Prostate gland (tissue), 2 donors: ENCODE results near the gene HOXC5. TPM values are rescaled to one million over a fixed set of nuclear protein-coding genes. Genes with fewer than 3 reads are reported as not detected.

Experiments used
- DNase-seq: peaks from one replicate; pipeline ENCODE4 v3.0.0-alpha.2; 2019; ENCODE audit warnings: low spot score
- H3K27ac ChIP-seq, 2 donors: fragments of 200-600 bp; sonication (generic); 2 replicates each; pipeline ENCODE4 v1.5.1; 2017 to 2019
- H3K27me3 ChIP-seq: fragments of 200-600 bp; sonication (generic); replicated peaks from 2 replicates; pipeline ENCODE4 v1.5.1; 2019; ENCODE audit not compliant: insufficient read depth
- H3K36me3 ChIP-seq, 2 donors: fragments of 200-600 bp; sonication (generic); 1 replicate in 1 of 2; 2 replicates in 1 of 2; pipeline versions ENCODE4 v1.5.1 to v1.8.1; 2017 to 2019
- H3K4me1 ChIP-seq: fragments of 200-600 bp; sonication (generic); replicated peaks from 2 replicates; pipeline ENCODE4 v1.5.1; 2019
- H3K4me3 ChIP-seq, 2 donors: fragments of 200-600 bp; sonication (generic); 2 replicates each; pipeline ENCODE4 v1.5.1; 2017 to 2019
- H3K9me3 ChIP-seq: fragments of 200-600 bp; sonication (generic); 2 replicates; pipeline ENCODE4 v1.5.1; 2017
- POLR2A ChIP-seq: fragments of 450-650 bp; IDR thresholded peaks from one replicate; pipeline ENCODE4 v1.6.1; 2016; ENCODE audit warnings: antibody characterized with exemption, mild to moderate bottlenecking
- POLR2AphosphoS5 ChIP-seq: sonication (generic); formaldehyde crosslinking; IDR thresholded peaks from one replicate; pipeline ENCODE4 v1.6.1; 2017; ENCODE audit warnings: antibody characterized with exemption
- WGBS: methylation state at CpG from one replicate; pipeline ENCODE4 v1.1.5; 2018; 5-methylcytosine and 5-hydroxymethylcytosine counted together
- intact Hi-C: fragments of 100-400 bp; cut with DNase I; formaldehyde crosslinking; loops from one replicate; pipeline ENCODE4 v1.14.2; 2022
- total RNA-seq, 2 donors: library from RNA; depleted of rRNA; stranded (reverse); fragments of >200 nt; gene quantifications; one replicate each; pipeline ENCODE4 v1.1.0, GENCODE V29; 2016
- TF ChIP-seq, protein P1 (sequence below), 4 experiments: fragments of 200-600 bp in 2 of 4; fragments of 450-650 bp in 2 of 4; sonication (generic) in 2 of 4; IDR thresholded peaks; 1 replicate in 3 of 4; 2 replicates in 1 of 4; pipeline ENCODE4 v1.5.1; 2016 to 2019; ENCODE audit warnings: antibody characterized with exemption in 4 of 4, mild to moderate bottlenecking in 2 of 4, moderate library complexity in 2 of 4

HOXC5 gene
- total RNA-seq, 2 donors from 2014 or later: 2.8 TPM; not detected in 1

DNA sequence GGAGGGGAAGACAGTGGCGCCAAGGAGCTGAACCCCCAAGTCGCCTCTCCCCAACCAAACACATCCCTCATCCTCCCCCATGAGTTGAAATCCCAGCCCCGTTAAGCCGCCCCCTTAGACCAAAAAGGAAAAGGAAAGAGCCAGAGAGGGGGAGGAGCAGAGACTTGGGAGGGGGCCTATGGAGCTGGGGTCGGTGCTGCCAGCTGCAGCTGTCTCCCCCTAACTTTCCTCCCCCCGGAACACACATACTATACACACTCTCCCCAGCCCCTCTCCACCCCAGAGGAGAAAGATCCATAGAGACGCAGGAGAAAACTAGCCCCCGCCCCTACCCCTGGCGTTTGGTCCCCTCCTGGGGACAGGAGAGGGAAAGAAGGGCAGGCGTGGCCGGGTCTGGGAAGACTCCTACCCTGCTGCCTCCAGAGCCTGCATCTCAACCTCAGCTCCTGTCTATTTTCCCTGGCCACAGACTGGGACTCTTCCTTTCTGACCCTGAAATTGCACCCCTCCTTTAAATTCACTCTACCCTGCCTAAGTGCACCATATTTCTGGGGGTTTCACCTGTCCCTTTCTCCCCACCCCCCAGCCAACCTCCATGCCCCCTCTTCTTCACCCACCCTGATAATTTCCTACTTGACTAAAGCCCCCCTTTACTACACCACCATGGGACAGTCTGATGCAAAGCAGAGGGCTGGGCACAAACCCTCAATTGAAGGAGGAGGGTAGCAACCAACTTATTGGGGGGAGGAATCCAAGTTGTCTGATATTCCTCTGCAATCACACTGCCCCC, 34.5 kb upstream of the HOXC5 start:
- H3K9me3 ChIP-seq: no peaks in the 10 kb centered on the region
- no peak for TF ChIP-seq POLR2AphosphoS5
- TF ChIP-seq, protein P1, sequence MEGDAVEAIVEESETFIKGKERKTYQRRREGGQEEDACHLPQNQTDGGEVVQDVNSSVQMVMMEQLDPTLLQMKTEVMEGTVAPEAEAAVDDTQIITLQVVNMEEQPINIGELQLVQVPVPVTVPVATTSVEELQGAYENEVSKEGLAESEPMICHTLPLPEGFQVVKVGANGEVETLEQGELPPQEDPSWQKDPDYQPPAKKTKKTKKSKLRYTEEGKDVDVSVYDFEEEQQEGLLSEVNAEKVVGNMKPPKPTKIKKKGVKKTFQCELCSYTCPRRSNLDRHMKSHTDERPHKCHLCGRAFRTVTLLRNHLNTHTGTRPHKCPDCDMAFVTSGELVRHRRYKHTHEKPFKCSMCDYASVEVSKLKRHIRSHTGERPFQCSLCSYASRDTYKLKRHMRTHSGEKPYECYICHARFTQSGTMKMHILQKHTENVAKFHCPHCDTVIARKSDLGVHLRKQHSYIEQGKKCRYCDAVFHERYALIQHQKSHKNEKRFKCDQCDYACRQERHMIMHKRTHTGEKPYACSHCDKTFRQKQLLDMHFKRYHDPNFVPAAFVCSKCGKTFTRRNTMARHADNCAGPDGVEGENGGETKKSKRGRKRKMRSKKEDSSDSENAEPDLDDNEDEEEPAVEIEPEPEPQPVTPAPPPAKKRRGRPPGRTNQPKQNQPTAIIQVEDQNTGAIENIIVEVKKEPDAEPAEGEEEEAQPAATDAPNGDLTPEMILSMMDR (IDR thresholded peaks at IDR 0.05): no peak
- no peak for TF ChIP-seq POLR2A
- H3K27me3 ChIP-seq: peaks cover 84% of the 10 kb centered on the region
- WGBS: 20% methylated on average over 11 of the region's 11 CpGs
- no peaks in the 10 kb centered on the region for H3K4me1 ChIP-seq
- no peak for DNase-seq
- intact Hi-C loops: no loop called here
- no peak overlapping the region for H3K27ac ChIP-seq
- no peak overlapping the region for H3K4me3 ChIP-seq
- no peaks in the 10 kb centered on the region for H3K36me3 ChIP-seq

DNA sequence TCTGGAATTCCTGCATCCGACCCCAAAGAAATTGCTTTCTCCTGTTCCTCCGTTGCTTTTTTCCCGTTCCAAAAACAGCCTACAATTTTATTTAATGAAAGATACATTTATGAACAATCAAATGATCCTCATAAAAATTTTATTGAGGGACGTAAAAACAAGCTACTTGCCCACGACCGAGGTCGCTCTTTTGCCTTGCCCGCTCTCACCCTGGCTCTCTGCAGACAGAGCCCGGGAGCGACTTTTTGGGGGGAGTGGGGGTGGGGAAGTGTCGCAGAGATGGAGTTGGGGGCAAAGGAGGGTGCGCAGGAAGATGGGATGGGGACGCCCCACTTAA, 34.0 kb upstream of the HOXC5 start:
- no peaks in the 10 kb centered on the region for H3K9me3 ChIP-seq
- intact Hi-C loops: no loop called here
- H3K36me3 ChIP-seq: no peaks in the 10 kb centered on the region
- no peak overlapping the region for H3K4me3 ChIP-seq
- TF ChIP-seq POLR2A (no peak), POLR2AphosphoS5 (no peak)
- TF ChIP-seq, protein P1 (IDR thresholded peaks at IDR 0.05): no peak
- no peaks in the 10 kb centered on the region for H3K4me1 ChIP-seq
- DNase-seq: no peak
- no peak overlapping the region for H3K27ac ChIP-seq
- WGBS: 2% methylated on average over 13 of the region's 13 CpGs
- peaks cover 85% of the 10 kb centered on the region for H3K27me3 ChIP-seq

DNA sequence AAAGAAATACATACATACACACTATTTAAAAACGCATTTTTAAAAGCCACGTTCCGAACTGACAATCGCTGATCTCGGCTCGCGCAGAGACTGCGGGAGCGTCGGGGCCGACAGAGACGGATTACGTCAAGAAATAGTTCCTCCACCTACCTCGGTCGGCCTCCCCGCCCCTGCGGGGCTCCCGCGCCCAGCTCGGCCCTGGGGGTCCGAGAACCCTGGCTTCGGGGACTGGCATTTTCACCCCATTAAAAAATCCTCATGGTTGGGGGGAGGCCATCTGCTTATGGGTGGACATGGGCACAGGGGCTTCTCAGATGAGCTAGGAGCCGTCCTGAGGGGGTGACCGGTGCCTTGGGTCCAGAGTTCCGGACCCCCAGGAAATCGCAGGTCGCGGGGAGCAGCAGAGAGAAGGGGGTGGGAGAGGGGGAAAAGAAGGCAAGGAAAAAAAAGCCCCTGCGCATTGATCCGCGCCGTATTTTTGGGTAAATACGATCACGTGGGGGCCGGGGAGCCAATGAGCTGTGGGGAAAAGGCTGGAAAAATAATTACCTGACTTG, 33.2 kb upstream of the HOXC5 start:
- Histone ChIP-seq H3K9me3 (no peaks in the 10 kb centered on the region), H3K36me3 (no peaks in the 10 kb centered on the region), H3K4me1 (no peaks in the 10 kb centered on the region), H3K4me3 (no peak overlapping the region), H3K27me3 (peaks cover 87% of the 10 kb centered on the region), H3K27ac (no peak overlapping the region)
- TF ChIP-seq POLR2AphosphoS5 (no peak), POLR2A (no peak)
- TF ChIP-seq, protein P1 (IDR thresholded peaks at IDR 0.05): no peak
- 2% methylated on average over 35 of the region's 35 CpGs for WGBS
- intact Hi-C loops: no loop called here
- DNase-seq: no peak

DNA sequence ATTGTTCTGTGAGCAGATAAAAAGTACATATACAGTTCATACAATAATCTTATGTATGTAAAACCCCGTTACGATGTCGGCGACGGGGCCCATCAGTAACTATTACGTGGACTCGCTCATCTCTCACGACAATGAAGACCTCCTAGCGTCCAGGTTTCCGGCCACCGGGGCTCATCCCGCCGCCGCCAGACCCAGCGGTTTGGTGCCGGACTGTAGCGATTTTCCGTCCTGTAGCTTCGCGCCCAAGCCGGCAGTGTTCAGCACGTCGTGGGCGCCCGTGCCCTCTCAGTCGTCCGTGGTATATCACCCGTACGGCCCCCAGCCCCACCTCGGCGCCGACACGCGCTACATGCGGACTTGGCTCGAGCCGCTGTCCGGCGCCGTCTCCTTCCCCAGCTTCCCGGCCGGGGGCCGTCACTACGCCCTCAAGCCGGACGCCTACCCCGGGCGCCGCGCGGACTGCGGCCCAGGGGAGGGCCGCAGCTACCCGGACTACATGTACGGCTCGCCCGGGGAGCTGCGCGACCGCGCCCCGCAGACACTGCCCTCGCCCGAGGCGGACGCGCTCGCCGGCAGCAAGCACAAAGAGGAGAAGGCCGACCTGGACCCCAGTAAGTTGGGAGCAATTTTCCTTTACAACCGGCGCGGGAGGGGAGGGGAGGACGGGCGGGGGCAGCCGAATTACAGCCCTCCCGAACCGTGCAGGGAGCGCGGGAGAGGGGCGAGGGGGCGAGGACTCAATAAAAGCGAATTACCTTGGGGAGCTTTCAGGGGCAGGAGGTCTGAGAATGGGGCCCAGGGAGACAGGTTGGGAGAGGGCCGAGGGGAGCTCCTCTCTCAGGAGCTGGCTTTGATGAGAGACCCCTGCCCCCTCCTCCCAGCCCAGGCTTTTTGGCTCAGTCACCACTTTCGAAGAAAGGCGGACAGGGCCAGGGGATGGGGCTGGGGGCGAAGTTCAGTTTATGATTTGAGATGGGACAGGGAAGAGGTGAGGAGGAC, 32.4 kb upstream of the HOXC5 start, which contains the start of gene HOXC9:
TSS of gene HOXC9 (plus strand) at position 46 of the 999 bp plus-strand sequence. CDS start at position 74, 28 bp downstream.
- intact Hi-C loops: no loop called here
- no peak within 1 kb of the TSS for H3K4me3 ChIP-seq
- 6% methylated on average over 70 of the region's 87 CpGs for WGBS
- H3K9me3 ChIP-seq: no peaks in the 10 kb centered on the region
- H3K4me1 ChIP-seq: no peaks in the 10 kb centered on the region
- no peak within 1 kb of the TSS for H3K27ac ChIP-seq
- TF ChIP-seq POLR2A: no peak
- no peak for TF ChIP-seq POLR2AphosphoS5
- TF ChIP-seq, protein P1 (IDR thresholded peaks at IDR 0.05): no peak
- DNase-seq: no peak
- no peaks in the 10 kb centered on the region for H3K36me3 ChIP-seq
- peaks cover 89% of the 10 kb centered on the region for H3K27me3 ChIP-seq
